ENCODE results near the gene PACSIN2.

DNA sequence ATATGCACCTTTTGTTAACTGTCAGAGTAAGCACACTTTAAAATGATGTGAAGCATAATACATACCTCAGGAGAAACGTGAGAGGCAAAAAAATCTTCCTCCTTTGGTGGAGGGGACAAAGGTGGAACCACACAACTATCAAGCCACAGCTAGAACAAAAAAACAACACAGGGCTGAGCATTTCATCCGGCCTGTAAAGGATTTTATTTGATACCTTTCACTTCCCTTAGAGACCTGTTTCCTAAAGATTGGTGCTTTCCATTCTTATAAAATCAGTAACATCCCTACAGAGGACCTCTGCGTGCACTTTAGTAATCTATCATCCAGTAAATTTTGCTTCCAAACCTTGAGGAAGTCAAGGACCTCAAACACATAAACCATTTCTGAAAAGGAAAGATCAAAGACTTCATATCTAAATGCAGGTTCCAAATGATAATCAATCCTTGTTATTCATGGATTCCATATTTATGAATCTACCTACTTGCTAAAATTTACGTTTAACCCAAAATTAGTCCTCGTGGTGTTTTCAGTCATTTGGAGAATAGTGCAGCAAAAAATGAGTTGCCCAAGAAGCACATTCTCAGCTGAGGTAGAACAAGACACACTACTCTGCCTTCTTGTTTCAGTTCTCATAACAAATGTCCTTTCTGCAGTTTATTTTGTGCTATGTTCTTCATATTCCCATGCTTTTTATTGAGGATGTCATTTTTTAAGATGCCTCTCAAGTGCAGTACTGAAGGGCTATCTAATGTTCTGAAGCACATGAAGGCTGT lies 180.6 kb downstream of the PACSIN2 start:
- no peak for TF ChIP-seq ZNF423 (CRISPR knock-in tag; IDR thresholded peaks at IDR 0.05)
- no peak for TF ChIP-seq ZNF138 (CRISPR knock-in tag; conservative IDR thresholded peaks at IDR 0.05)
- TF ChIP-seq SMAD3 (CRISPR knock-in tag; IDR thresholded peaks at IDR 0.05; ENCODE audit: borderline replicate concordance), result no peak
- no peak for TF ChIP-seq CTCF (IDR thresholded peaks at IDR 0.05)
- TF ChIP-seq ZNF512 (CRISPR knock-in tag; IDR thresholded peaks at IDR 0.05; ENCODE audit: borderline replicate concordance), result no peak
- TF ChIP-seq, protein P1, sequence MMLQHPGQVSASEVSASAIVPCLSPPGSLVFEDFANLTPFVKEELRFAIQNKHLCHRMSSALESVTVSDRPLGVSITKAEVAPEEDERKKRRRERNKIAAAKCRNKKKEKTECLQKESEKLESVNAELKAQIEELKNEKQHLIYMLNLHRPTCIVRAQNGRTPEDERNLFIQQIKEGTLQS (CRISPR knock-in tag; conservative IDR thresholded peaks at IDR 0.05), result no peak
- TF ChIP-seq FOXJ3 (CRISPR knock-in tag; IDR thresholded peaks at IDR 0.05; ENCODE audit: borderline replicate concordance), result no peak
